Mucosa of stomach (tissue), 1 donor: ENCODE measurements around the gene CAMTA1.

Experiments used
- H3K27me3 ChIP-seq: one replicate; pipeline ENCODE4 v1.7.0; 2013; ENCODE audit warnings: mild to moderate bottlenecking, low read length; ENCODE audit not compliant: control insufficient read depth, insufficient read depth
- H3K36me3 ChIP-seq: one replicate; pipeline ENCODE4 v1.7.0; 2013; ENCODE audit warnings: low read length; ENCODE audit not compliant: control insufficient read depth, insufficient read depth
- H3K4me1 ChIP-seq: one replicate; pipeline ENCODE4 v1.7.0; 2013; ENCODE audit warnings: mild to moderate bottlenecking, low read length; ENCODE audit not compliant: control insufficient read depth, insufficient read depth
- H3K4me3 ChIP-seq: one replicate; pipeline ENCODE4 v1.7.0; 2013; ENCODE audit warnings: low read length
- H3K9ac ChIP-seq: one replicate; pipeline ENCODE4 v1.7.0; 2013; ENCODE audit warnings: mild to moderate bottlenecking, low read length, moderate library complexity
- H3K9me3 ChIP-seq: one replicate; pipeline ENCODE4 v1.7.0; 2013; ENCODE audit warnings: mild to moderate bottlenecking, low read length, moderate library complexity; ENCODE audit not compliant: control insufficient read depth
- donor health status: Pancreatic carcinoma.

Gene CAMTA1

DNA sequence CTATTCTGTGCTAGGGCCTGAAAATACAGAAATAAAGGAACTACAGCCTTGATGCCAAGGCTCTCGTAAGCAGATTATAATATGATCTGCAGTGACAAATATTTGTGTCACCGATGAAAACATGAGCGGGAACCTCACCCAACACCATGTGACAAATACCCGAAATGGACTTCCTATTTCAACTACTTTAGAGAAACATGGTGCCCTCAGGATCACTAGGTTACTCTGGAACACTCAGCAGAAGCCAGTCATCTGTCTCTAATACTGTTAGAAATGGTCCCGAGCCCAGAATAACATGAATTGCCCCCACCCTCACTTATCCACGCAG, 985.4 kb downstream of the CAMTA1 start:
- Histone ChIP-seq H3K36me3 (no peaks in the 10 kb centered on the region), H3K9me3 (no peaks in the 10 kb centered on the region), H3K9ac (peak overlapping the region; percentile 88), H3K4me3 (peak overlapping the region; percentile 75), H3K27me3 (no peaks in the 10 kb centered on the region), H3K4me1 (peaks cover 13% of the 10 kb centered on the region)

DNA sequence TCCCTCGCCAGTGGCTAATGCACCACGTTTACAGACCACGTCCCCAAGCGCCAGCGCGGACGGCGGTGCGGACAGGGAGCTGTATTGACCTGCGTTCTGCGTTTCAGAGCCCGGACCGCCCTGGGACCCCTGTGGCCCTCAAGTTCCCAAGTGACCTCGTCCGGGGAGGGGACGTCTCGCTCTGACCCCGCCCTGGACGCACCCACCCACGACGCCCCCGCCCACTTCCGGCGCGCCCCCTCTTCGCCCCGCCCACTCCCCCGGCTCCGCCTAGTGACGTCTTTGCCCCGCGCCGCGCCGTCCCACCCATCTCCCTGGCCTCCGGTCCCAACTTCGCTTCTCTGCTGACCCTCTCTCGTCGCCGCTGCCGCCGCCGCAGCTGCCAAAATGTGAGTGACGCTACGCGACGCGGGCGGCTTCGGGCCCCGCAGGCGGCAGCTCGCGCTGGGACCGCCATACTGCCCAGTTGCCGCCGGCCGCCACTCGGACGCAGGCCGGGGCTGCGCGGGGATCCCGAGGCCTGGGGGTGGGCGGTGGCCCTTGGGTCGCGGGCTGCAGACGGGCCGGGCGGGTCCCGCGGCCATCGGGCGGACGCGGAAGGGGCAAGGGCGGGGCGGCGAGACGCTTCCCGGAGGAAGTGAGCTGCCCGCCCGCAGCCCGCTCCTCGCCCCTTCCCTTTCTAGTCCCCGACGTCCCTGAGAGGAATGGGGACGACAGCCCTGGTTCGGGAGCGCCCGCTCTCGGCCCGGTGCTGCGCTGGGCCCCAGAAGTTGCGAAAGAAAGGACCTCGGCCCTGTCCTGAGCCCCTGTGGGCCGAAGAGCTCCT, 986.0 kb downstream of the CAMTA1 start, which contains the start of gene VAMP3:
TSS of gene VAMP3 (plus strand) at position 300 of the 826 bp plus-strand sequence. CDS start at position 388, 88 bp downstream.
- no peaks in the 10 kb centered on the region for H3K9me3 ChIP-seq
- H3K36me3 ChIP-seq, result no peaks in the 10 kb centered on the region
- H3K4me3 ChIP-seq, result peak within 1 kb of the TSS; percentile 90
- peaks cover 13% of the 10 kb centered on the region for H3K4me1 ChIP-seq
- no peaks in the 10 kb centered on the region for H3K27me3 ChIP-seq
- peak within 1 kb of the TSS; percentile 88 for H3K9ac ChIP-seq

DNA sequence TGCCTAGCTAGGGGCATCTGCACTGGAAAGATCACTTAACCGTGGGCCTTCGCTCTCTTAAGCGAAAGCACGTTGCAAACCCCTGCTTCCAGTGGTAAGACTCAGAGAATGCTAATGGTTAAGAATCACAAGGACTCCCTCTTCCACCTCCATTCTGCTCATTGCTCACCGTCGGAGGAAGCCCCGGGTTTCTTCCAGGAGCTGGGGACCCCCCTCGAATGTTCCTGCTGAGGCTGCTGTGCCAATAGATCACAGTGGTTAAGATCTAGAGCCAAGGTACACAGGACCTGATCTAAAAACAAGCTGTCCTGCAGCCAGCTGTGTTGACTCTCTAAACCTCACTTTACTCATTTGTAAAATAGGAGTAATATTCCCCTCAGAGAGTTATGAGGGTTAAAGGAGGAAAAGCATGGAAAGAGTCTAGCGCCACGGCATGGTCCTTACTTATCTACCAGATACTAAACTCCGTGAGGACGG, 986.6 kb downstream of the CAMTA1 start:
- peak overlapping the region; percentile 90 for H3K4me3 ChIP-seq

DNA sequence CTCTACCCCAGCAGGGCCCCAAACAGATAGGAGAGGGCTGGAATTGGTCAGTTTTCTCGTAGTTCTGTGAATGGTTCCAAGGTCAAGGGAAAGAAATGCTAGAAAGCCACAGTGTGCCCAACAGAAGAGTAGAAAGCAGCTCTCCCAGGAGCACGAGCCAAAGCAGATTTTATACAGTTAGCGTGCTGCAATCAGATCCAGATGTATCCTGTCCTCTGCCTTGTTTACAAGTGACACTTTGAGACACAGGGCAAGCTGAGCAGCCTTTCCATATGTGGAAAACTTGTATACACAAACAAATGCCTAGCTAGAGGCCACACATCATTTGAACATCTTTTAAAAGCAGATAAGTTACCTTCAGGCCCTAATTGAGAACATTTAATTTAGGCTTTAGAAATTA, 992.3 kb downstream of the CAMTA1 start:
- H3K9ac ChIP-seq, result no peak overlapping the region
- no peaks in the 10 kb centered on the region for H3K27me3 ChIP-seq
- H3K36me3 ChIP-seq, result peaks cover 6% of the 10 kb centered on the region
- no peaks in the 10 kb centered on the region for H3K9me3 ChIP-seq
- H3K4me1 ChIP-seq, result peaks cover 4% of the 10 kb centered on the region
- no peak overlapping the region for H3K4me3 ChIP-seq

More for the DNA sequence above, 986.6 kb downstream of the CAMTA1 start:
- Histone ChIP-seq H3K9ac (peak overlapping the region; percentile 88), H3K27me3 (no peaks in the 10 kb centered on the region), H3K4me1 (peaks cover 13% of the 10 kb centered on the region), H3K36me3 (no peaks in the 10 kb centered on the region), H3K9me3 (no peaks in the 10 kb centered on the region)

DNA sequence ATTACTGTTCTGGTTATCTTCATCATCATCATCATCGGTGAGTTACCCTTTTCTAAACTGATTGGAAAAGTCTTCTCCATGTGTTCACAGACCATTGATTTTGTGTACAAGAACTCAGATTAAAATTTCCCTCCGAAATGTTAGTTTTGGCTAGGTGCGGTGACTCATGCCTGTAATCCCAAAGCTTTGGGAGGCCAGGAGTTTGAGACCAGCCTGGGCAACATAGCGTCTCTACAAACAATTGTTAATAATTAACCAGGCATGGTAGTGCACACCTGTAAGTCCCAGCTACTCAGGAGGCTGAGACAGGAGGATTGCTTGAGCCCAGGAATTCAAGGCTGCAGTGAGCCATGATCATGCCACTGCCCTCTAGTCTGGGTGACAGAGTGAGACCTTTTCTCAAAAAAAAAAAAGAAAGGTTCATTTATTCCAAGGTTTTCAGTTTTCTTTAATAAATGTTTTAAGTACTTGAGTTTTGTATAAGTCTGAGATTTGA, 992.9 kb downstream of the CAMTA1 start:
- H3K27me3 ChIP-seq, result no peaks in the 10 kb centered on the region
- H3K36me3 ChIP-seq, result peaks cover 6% of the 10 kb centered on the region

DNA sequence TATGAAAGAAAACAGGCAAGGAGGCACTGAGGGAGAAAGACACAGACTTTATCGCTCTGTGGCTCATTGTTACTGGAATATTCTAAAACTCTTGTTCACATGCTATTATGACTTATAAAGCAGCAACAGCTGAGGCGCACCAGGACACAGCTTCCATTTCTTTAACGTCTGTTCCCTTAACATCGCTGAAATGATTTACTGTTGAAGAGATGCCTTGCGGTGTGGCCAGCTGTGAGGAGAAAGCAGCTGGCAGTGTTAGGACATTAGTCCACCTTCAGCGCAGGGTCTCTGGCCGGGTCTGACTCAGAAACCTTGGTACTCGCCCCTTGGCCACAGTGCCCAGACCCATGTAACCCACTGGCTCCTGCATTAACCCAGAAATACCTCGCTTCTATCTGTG, 995.7 kb downstream of the CAMTA1 start:
- no peaks in the 10 kb centered on the region for H3K9me3 ChIP-seq
- H3K4me3 ChIP-seq, result no peak overlapping the region
- H3K4me1 ChIP-seq, result peaks cover 12% of the 10 kb centered on the region
- H3K9ac ChIP-seq, result no peak overlapping the region
- no peaks in the 10 kb centered on the region for H3K27me3 ChIP-seq
- H3K36me3 ChIP-seq, result peaks cover 6% of the 10 kb centered on the region

More for the DNA sequence above, 992.9 kb downstream of the CAMTA1 start:
- Histone ChIP-seq H3K4me1 (peaks cover 4% of the 10 kb centered on the region), H3K9ac (no peak overlapping the region), H3K9me3 (no peaks in the 10 kb centered on the region), H3K4me3 (no peak overlapping the region)

DNA sequence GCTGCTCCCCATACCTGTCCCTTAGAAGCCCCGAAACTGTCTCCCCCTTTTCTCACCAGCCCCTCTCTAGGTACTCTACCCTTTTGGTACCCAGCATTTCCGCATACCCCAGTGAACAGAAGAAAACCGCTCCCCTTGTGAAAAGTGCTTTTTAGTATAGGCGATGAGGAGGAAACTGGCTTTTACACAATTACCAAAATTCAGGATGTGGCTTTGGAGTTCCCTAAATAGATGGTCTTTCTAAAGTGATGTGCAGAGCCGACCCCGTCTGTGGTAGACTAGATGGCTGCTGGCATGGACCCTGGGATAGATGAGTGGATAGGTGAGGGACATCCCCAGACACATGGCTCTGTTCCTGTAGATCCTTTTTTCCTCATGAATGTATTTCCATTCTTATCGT, 996.2 kb downstream of the CAMTA1 start:
- no peak overlapping the region for H3K9ac ChIP-seq

DNA sequence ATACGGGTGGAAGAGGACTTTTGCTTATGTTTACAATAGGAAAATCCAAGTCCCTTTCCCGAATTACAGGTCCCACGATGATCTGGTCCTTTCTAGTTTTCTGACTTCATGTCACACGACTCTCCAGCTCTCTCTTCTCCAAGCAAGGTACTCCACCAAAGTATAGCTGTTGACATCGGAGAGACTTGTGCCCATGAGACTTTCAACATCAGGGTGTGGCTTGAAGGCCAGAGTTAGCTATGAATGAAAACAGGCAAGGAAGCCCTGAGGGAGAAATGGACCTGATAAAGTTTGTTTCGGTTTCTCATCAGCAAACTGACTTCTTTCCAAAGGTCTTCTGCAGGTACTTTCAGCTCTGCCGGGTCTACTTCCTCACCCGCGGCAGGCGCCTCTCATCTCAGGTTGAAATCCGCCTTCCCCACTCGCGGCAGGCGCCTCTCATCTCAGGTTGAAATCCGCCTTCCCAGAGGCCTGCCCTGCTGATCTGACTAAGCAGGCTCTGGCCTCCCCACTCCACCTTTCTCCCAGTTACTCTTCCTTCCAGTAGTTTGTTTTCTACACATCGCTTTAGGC, 996.8 kb downstream of the CAMTA1 start:
- no peaks in the 10 kb centered on the region for H3K27me3 ChIP-seq
- no peak overlapping the region for H3K4me3 ChIP-seq
- no peak overlapping the region for H3K9ac ChIP-seq

More for the DNA sequence above, 996.2 kb downstream of the CAMTA1 start:
- peaks cover 12% of the 10 kb centered on the region for H3K4me1 ChIP-seq
- H3K36me3 ChIP-seq, result peaks cover 6% of the 10 kb centered on the region
- no peak overlapping the region for H3K4me3 ChIP-seq
- no peaks in the 10 kb centered on the region for H3K27me3 ChIP-seq
- H3K9me3 ChIP-seq, result no peaks in the 10 kb centered on the region

DNA sequence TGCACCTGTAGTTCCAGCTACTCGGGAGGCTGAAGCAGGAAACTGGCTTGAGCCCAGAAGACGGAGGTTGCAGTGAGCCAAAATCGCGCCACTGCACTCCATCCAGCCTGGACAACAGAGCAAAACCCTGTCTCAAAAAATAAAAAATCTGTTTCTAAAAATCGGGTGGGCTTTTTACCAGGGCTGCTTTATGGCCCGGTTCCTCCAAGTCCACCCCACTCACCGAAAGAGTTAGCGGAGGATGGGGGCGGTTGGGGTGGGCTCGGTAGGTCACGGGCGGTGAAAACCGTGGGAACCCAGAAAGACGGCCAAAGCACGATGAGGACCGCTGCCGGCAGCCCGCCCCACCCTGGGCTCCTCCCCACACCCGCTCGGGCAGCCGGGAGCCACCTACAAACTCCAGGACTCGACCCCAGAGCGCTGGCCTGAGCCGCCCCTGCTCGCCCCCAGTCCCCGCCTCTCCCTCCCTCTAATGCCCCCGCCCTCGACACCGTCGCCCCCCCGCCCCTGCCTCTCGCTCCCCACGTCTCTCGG, 998.0 kb downstream of the CAMTA1 start:
- peaks cover 6% of the 10 kb centered on the region for H3K36me3 ChIP-seq
- peak overlapping the region; percentile 55 for H3K9ac ChIP-seq
- H3K4me3 ChIP-seq, result no peak overlapping the region
- peaks cover 25% of the 10 kb centered on the region for H3K4me1 ChIP-seq
- no peaks in the 10 kb centered on the region for H3K9me3 ChIP-seq
- H3K27me3 ChIP-seq, result no peaks in the 10 kb centered on the region

More for the DNA sequence above, 996.8 kb downstream of the CAMTA1 start:
- H3K4me1 ChIP-seq, result peaks cover 17% of the 10 kb centered on the region
- H3K9me3 ChIP-seq, result no peaks in the 10 kb centered on the region
- H3K36me3 ChIP-seq, result peaks cover 6% of the 10 kb centered on the region

DNA sequence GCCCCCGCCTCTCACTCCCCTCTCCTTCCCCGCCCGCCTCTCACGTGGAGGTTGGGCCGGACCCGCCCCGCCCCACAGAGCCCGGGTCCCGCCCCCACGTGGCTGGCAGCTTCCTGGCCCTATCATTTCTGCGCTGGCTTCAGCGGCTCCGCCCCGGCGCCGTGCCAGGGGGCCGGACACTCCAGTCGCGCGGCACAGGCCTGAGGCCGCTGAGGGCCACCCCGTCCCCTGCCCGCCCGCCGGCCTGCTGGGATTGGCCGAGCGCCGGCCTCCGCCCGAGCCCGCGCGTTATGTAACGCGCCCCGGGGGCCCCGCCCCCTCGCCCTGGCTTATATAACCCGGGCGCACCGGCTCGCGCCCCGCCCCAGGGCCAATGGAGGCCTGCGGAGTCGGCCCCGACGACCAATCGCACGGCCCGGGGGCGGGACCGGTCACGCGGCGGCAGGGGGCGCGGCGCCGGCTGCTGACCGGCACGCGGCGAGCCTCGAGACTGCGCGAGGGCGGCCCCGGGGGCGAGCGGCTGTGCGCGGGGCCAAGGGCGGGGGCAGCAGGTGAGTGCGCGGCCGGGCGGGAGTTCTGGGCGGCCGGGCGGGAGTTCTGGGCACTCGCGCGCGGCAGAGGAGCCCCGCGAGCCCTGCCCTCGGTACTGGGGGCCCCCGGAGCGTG, 998.7 kb downstream of the CAMTA1 start, which contains the start of gene PER3:
TSS of gene PER3 (plus strand) at position 466 of the 666 bp plus-strand sequence. CDS start 587 bp downstream, outside the sequence.
- Histone ChIP-seq H3K36me3 (peaks cover 6% of the 10 kb centered on the region), H3K27me3 (no peaks in the 10 kb centered on the region), H3K9ac (peak within 1 kb of the TSS; percentile 76), H3K9me3 (no peaks in the 10 kb centered on the region), H3K4me3 (peak within 1 kb of the TSS; percentile 71), H3K4me1 (peaks cover 25% of the 10 kb centered on the region)

DNA sequence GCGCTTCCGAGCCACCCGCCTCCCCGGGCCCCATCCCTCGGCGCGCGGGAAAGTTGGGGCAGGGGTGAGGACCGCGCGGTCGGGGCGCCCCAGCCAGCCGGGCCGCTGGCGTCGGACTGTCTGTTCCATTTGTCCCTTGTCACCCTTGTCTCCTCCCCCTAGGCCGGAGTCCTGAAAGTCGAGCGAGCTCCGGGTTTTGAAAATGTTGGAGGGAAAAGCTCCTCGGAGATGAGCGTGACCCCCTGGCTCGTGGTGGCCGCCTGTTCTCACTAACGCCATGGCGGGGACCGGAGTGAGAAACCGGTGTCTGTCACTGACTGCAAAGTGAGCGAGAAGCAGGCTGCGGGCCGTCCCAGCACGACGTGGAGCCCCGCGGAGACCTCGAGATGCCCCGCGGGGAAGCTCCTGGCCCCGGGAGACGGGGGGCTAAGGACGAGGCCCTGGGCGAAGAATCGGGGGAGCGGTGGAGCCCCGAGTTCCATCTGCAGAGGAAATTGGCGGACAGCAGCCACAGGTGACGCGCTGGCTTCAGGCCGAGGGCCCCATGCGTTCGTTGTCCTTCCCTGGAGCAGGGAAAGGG, 999.3 kb downstream of the CAMTA1 start:
- Histone ChIP-seq H3K36me3 (peaks cover 6% of the 10 kb centered on the region), H3K9ac (peak overlapping the region; percentile 76), H3K4me3 (peak overlapping the region; percentile 71), H3K9me3 (no peaks in the 10 kb centered on the region), H3K27me3 (no peaks in the 10 kb centered on the region), H3K4me1 (peaks cover 25% of the 10 kb centered on the region)
